A172 (cell line): Measurements from ENCODE around the gene URAD. TPM values are rescaled to one million over a fixed set of nuclear protein-coding genes. Genes with fewer than 3 reads are reported as not detected.

Experiments
- DNase-seq: peaks from one replicate; pipeline ENCODE4 v3.0.0-alpha.2; 2015; ENCODE audit warnings: low spot score
- total RNA-seq: library from RNA; depleted of rRNA; stranded (reverse); fragments of >200 nt; shearing (Covaris generic); gene quantifications from 2 replicates; pipeline ENCODE4 v1.2.3, GENCODE V29; 2014

URAD gene
- total RNA-seq, 1 experiment from 2014 or later, result not detected

DNA sequence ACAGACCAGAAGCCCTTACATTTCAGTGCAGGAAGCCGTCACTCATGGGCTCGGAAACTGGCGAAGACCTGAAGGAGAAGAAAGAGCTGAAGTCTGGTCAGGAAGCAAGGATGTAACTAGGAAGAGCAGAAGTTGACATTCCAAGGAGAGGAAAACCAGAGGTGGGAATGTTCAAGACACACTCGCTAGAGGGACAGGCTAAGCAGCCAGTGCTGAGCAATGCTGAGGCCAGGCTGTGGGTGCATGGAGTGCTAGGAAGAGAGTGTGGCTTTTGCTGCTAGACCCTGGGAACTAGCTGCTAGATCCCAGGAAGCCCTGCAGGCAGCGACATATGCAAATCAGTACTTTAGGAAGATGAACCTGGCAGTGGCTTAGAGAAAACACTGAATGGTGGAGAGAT, 12.1 kb upstream of the URAD start:
- DNase-seq, result no peak

GRCh38 chr13:27997904-27998522, 9.5 kb upstream of the URAD start:
- peak; percentile 11 for DNase-seq

DNA sequence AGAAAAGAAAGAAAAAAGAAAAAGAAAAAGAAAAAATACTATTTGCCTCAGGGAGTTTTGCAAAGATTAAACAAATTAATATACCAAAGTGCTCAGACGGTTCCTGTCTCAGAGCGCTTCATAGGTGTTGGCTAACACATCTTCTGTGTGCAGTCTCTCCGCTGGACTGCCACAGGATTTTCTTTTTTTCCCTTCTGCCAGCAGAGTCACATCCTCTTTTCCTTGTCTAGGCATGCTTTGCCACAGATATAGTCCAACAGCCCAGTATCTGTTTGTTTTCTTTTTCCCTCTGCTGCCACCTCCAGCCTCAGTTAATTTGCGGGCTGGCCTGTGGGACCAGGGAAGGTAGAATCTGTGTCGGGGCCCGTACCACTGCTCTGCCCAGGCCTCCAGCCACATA, 3.4 kb upstream of the URAD start:
- no peak for DNase-seq

DNA sequence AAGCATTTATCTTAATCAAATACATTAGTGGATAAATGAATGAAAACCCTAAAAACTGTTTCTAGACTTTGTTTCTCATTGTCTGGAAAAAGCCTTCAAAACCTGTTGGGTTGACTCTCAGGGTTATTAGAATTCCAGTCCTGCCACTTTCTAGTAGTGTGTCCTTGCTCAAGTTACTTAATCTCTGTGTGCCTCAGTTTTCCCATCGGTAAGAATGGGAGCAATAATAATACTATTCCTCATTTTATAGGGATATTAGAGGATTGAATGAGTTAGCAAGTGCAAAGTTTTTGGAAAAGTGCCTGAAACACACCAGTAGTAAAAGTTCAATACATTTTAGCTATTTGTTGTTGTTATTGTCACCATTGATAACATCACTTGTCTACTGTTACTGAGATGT, 2.9 kb downstream of the URAD start:
- DNase-seq, result no peak

- no peak for DNase-seq
Measured at GRCh38 chr13:27982361-27982760, 6.1 kb downstream of the URAD start.

- no peak for DNase-seq
Measured at GRCh38 chr13:27981006-27981708, 7.3 kb downstream of the URAD start.

GRCh38 chr13:27980280-27980998, 8.1 kb downstream of the URAD start:
- no peak for DNase-seq

- no peak for DNase-seq
Measured at GRCh38 chr13:27979765-27980279, 8.7 kb downstream of the URAD start.

DNA sequence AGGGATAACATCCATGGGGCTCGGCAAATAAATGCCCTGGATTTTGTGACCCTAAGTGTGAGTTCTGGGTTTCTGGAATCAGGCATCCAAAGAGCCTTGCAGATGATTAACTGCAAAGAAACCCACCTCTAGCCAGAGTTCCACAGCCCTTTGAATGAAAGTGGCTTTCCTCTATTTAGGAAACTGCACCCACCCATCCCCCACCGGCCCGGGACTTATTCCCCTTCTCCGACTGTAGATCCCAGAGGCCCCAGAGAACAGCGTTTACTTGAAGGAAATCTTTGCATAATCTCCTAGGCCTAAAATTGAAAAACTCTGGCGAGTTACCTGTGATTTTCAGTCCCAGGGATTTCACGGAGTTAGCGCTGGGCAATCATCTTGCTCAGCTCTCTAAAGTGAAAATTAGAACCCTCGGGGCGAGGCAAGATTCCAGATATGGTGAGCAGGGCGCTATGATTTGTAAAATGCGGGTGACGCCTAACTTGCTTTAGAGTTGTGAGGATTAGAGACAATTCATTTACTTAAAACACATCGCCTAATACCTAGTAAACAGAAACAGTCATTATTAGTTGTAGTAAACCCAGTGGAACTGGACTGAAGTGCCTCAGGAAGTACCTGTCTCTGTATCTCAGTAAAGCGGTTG, 9.4 kb downstream of the URAD start:
- DNase-seq, result no peak

DNA sequence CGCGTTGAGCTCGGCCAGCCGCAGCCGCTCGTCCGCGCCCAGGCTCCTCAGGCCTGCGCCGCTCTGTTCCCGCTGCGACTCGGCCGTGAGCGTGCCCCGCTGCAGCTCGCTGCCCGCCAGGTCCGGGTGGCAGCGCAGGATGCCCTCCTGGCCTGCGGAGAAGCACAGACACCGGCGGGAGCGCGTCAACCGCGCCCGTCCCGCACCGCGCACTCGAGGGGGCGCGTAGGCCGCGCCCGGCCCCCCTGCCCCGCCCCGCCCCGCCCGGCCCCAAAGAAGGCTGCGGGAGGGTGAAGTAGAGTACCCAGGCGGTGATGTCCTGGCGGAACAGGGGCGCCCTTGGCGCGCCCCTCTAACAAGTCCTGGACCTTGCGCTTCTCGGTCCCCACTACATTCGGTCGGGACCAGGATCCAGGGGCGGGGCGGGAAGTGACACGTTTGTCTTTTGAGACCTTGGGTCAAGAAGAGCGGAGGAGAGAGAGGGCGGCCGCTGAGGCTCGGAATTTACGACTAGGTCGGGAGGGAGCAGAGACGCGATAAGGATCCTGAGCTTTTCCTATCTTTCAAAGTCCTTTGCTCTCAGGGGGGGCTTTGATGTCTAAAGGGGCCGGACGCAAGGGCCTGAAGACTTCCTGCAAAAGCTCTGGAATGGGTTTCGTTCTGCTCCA, 10.1 kb downstream of the URAD start:
- DNase-seq, result no peak

GRCh38 chr13:27977476-27978300, 10.8 kb downstream of the URAD start:
- no peak for DNase-seq

DNA sequence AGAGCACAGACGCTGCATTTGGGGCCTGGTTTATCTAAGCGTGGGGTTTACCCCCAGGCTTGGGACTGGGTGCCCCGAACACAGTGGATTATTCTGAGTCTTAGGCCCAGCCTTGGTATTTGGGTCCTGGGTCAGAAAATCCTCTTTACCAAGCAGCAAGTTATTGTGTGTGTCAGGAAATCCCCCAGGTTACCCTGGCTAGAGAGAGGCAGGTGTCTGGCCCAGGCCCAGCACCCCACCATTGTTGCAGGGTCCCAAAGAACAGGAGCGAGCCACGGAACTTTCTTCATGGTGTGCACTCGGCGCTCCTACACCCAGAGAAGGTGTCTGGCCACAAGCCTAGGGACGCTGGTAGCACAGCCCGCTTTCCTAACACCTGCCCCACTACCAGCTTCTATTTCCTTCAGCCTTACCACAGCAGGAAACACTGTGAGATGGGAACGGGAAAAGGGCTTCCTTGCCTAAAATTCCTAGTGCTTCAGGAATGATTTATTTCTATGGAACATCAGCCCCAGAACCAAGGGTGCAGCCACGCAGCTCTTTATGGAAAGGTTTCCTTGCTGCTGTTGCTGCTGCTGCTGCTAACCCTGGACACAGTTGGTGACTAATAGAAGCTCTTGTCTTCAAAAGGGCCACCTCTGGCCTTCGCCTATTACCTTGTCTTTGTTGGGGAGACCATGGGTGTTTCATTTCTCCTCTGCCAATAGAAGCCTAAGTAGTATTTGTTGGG, 12.0 kb downstream of the URAD start:
- DNase-seq, result no peak

- no peak for DNase-seq
Measured at GRCh38 chr13:27975564-27976361, 12.7 kb downstream of the URAD start.

GRCh38 chr13:27973961-27974662, 14.4 kb downstream of the URAD start:
- no peak for DNase-seq

DNA sequence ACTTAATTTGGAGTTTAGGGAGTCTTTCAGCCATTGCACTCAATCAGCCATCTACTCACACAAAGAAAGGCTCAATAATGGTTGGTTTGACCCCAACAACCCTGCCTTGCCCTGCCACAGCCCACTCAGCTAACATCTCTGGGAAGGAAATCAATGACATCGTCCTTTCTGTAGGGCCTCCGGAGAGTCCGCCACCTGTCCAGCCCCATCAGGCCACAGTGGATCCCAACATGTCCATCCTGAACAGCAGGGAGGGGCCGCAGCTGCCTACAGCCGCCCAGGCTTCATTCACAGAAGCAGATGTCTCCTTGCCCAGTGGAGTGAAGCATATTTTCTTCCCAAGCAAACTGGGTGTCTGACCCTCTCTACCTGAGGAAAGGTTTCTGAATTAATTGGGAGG, 15.2 kb downstream of the URAD start:
- no peak for DNase-seq

DNA sequence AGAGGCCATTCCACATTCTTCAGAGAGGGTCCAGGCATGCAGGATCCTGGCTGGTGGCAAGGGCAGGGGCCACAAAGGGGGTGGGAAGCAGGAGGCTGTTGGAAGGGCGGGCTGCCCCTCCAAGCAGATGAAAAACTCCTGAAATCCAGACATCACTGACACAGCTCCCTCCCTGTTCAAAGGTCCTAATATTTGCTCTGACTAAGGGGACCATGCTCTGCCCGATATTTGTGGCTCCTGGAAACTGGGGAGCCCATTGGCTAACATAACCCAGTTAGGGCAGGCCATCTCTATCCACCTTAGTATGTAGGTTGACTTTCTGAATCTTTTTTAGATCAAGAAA, 16.0 kb downstream of the URAD start:
- no peak for DNase-seq

- no peak for DNase-seq
Measured at GRCh38 chr13:27971776-27972477, 16.6 kb downstream of the URAD start.

DNA sequence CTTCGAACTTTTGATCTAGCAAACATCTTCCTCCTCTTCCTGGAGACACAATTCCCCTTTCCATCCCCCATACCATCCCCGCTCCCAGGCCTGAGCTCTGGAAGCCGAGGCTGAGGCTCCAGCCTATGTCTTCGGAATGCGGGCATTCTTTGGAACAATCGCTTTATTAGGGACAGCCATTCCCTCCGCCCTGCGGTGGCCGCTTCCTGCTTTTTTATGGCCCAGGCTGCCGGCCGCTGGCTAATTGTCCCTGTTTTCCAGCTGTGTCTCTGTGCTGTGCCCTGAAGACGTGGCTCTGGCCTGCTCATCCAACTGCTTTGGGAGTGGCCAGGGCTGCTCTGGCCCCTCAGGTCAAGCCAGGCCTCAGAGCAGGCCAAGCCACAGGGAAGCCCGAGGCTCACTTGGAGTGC, 17.3 kb downstream of the URAD start:
- DNase-seq, result no peak
